GM21576 (cell line): ENCODE data around the gene ZNF507.
A peak's percentile ranks its signal among the peaks of the same experiment; 100 is the strongest.

Experiments
- ATAC-seq: cut with Tn5 transposase; IDR thresholded peaks from one replicate; pipeline ENCODE4 v1.9.1; 2021; ENCODE audit warnings: mild to moderate bottlenecking, moderate library complexity; ENCODE audit not compliant: unreplicated experiment

Gene ZNF507

DNA sequence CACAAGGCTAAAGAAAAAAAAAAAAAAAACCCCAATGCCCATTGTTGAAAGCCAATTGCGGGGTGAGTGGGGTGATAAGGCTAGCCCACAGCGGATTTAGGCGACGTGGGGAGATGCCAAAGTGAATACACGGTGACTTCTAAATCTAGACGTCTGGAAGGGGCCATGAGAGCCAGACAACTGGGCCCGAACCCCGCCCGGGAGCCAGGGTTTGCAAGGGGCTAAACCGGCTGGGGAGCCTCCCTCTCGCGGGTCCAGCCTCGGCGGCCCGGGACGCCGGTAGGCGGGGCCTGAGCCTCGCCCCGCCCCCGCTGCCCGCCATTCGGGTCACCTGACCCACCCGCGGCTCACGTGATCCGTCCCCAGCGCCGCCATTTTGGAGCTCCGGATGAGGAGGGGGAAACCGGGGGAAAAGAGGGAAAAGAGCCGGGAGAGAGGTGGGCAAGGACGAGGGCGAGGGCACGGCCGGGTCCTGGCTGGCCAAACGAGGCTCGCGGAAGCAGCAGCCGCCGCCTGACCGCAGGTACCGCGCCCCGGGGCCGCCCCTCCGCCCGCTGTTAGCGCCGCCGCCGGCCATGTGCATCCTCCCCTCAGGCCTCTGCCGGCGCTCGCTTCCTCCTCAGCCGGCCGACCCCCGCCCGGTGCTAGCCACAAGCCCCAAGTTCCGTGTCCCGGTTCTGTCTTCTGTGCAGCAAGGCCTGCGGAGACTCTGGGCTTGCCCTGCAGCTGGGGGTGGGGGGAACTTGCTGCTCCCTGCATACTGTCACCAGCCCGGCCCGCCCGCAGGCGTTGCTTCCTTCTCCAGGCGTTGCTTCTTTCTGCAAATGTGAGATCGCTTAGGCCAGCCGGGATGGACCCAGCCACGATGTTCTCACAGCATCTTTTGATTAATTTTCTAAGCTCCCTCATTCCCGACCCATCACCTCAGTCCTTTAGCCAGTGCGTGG is at the start of gene ZNF507:
Gene ZNF507 (plus strand): TSS at position 350 of the 947 bp plus-strand sequence. CDS start 7,221 bp downstream, outside the sequence.
- peak; percentile 74 for ATAC-seq

DNA sequence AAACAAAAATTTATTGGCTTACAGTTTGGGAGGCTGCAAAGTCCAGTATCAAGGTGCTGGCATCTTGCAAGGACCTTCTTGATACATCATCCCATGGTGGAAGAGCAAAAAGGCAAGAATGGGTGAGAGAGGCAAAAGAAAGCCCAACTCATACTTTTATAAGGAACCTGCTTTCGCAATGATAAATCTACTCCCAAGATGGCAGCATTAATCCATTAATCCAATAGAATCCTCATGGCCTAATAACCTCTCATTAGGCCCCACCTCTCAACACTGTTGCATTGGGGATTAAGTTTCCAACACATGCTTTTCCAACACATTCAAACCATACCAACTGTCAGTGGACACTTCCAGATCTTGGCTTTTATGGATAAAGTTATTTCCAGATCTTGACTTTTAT is 48.7 kb upstream of the ZNF507 start:
- ATAC-seq, result no peak

DNA sequence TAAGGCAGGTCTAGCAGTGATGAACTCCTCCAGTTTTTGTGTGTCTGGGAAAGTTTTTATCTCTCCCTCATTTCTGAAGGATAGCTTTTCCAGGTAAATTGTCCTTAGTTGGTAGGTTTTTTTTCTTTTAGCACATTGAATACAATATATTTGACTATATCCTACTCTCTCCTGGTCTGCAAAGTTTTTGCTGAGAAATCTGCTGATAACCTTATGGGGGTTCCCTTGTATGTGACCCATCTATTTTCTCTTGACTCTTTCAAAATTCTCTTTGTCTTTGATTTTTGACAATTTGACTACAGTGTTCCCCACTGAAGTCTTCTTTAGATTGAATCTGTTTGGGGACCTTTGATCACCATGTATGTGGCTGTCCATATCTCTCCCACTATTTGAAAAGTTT is 42.6 kb upstream of the ZNF507 start:
- ATAC-seq, result no peak

DNA sequence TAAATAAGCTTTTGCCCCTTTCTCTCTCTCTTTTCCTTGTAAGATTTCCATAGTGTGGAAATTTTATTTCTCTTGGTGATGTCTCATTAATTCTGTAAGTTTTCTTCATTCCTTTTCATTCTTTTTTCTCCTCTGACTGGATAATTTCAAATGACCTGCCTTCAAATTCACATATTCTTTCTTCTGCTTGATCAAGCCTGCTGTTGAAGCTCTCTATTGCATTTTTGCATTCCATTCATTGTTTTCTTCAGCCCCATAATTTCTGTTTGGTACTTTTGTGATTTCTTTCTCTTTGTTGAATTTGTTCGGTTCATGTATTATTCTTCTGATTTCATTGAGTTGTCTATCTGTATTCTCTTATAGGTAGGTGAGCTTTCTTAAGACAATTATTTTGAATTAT is 42.2 kb upstream of the ZNF507 start:
- no peak for ATAC-seq

DNA sequence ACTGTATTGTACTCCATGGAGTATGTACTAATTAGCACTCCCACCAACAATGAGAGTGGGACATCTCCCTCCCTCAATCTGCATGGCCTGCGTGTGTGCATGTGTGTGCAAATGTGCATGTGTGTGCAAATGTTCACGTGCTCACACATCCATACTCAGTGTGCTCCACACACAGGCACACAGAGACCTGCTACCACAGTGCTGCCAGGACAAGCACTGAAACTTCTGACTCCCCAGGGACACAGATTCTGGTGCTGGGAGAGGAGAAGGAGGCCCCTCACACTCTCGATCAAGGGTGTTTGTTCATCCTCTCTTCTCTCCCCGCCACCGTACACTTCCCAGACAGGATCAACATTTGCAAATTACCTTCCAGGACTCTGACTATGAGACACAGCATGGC is 37.8 kb upstream of the ZNF507 start:
- no peak for ATAC-seq

DNA sequence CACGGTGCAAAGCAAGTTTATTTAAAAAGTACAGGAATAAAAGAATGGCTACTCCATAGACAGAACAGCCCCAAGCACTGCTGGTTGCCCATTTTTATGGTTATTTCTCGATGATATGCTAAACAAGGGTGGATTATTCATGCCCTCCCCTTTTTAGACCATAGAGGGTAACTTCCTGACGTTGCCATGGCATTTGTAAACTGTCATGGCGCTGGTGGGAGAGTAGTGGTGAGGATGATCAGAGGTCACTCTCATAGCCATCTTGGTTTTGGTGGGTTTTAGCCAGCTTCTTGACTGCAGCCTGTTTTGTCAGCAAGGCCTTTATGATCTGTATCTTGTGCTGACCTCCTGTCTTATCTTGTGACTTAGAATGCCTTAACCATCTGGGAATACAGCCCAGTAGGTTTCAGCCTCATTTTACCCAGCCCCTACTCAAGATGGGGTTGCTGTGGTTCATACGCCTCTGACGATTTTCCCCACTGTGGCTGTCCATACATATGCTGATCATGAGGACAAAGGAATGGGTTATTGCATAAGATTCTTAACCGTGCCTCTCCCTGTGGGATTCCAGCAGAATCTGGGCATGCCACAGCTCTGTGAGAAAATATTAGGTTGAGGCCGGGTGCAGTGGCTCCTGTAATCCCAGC is 36.9 kb upstream of the ZNF507 start:
- ATAC-seq, result no peak

DNA sequence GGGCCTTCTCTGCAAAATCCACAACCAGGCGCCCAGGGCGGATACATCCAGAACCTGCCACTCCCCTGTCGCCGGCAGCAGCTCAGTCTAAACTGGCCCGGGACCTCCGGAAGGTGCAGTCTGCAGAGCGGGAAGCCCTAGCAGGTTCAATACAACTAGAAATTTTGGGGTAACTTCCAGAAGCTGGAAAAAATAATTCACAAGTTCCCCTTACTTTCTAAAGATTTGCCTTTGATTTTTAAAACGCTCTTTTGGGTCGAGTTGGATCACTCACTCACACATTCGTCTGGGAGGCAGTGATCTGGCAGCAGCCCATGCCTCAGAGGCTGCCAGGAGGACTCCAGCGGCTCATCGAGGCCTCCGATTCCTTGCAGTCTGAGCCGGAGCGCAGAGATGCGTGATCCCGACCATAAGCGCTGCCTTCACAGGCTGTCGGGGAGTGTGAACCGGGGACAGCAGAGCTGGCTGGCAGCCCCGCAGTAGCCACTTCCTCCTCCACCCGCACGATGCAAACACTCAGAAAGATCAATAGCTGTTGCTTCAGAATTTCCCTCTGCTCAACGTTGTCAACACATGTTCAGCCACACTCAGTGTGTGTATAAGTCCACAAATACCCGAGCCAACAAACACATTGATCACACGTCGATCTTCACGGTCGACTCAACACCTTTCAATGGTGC is 35.6 kb upstream of the ZNF507 start:
- ATAC-seq, result no peak

DNA sequence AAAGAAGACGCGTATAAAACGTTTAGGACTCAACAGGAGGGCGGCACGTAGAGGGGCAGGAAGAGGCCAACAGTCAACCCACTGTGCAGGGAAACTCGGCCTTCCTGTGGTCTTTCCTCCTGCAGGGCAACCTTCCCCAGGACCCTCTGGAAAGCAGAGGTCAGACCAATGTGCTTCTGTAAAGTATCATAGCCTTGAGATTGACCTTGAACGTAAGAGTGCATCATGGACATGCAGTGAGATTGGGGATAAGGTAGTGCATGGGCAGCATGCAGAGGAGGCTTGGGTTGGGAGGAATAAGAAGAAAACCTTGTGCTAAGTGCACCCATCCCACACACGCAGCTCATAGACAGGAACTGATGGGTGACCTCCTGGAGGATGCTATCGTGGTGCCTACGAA is 34.0 kb upstream of the ZNF507 start:
- no peak for ATAC-seq

DNA sequence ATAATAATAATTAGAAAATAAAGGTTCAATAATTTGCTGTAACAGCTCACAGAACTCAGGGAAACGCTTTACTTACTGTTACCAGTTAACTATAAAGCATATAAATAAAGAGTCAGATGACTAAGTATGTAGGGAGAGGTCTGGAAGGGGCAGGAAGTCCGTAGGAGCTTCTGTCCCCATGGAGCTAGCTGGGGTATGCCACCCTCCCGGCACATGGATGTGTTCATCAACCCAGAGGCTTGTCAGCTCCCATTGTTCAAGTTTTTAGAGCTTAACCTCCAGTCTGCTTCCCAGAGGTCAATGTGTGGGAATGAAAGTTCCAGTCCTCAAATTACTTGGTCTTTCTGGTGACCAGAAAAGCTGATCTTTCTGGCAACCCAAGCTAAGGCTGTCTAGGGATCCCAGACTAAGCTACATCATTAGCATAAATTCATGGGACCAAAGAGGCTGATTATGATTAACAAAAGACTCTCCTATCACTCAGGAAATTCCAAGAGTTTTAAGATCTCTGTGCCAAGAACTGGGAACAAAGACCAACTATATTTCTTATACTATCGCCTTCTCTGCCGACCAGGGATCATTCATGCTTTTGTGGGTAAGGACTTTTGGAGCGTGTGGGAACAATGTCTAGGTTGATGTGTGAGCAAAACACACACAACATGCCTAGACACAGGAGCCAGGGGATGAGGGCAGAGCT is 31.7 kb upstream of the ZNF507 start:
- ATAC-seq, result no peak

DNA sequence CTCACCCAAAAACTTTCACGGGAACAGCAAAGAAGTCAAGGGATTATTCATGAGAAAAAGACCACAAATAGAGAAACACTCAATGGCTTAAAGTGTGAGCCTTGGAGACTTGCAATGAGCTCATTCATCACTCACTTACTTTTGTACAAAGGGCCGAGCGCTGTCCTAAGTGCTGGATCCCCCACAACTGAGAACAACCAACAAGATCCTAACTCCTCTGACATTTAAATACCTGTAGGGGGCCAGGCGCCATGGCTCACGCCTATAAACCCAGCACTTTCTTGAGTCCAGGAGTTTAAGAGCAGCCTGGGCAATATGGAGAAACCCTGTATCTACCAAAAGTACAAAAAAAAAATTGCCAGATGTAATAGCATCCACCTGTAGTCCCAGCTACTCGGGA is 29.4 kb upstream of the ZNF507 start:
- no peak for ATAC-seq

DNA sequence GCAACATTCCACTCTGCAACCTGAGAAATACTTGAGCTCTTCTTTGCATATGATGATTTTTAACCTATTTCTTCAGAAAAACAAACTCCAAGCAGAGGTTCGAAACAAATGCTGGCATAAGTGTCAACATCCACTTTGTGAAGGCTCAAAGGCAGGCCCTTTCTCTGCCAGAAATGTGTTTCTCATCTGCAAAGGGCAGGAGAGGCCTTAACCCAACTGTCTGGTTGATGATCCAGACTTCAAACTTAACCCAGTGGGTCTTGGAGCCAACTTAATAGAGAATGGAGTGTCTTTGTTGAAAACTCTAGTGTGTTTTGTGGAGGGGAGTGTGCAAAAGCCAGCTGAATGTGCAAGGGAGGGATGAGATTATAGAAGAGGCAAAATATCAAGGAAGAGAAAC is 28.3 kb upstream of the ZNF507 start:
- ATAC-seq, result no peak

DNA sequence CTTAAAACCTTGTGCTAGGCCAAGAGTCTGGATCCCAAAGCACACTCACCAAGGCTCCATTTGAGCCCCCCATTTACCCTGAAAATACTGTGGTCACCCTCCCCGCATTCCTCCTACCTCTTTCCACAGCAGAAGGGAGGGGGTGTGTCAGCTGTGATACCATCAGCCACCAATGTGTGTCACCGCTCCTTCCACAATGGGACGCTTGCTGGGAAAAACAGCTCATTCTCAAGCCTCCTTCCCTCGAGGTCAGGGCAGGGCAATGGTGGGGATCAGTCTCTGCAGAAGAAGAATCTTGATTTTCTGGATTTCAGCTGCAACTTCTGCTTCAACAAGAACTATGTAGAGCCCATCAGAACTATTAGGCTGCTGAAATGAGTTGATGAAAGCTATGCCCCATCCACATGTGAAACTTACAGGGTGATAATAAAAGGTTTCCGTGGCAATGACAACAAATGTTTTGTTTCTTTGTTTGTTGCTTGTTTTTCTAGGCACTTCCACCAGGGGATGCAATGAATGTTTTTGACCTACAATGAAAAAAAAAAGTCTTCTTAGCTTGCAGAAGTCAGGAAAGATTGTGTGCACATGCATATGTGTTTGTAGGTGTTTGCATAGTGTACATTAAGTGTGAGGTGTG is 26.4 kb upstream of the ZNF507 start:
- no peak for ATAC-seq

DNA sequence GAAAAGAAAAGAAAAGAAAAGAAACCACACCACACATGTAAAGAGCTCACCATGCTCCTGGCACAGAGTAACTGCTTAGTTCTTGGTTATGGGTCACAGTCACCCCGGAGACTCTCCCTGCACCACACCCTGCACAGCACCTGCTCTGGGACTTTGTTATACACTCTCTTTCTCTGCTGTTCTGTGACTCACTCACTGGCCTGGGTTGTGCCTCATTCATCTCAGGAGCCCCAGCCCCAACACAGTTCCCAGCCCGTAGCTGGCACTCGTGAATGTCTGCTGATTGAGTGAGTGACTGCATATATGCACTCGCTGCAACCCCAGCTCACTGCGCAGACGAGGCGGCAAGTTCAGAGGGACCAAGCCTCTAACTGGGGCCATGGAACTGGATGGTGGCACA is 22.9 kb upstream of the ZNF507 start:
- ATAC-seq, result no peak

DNA sequence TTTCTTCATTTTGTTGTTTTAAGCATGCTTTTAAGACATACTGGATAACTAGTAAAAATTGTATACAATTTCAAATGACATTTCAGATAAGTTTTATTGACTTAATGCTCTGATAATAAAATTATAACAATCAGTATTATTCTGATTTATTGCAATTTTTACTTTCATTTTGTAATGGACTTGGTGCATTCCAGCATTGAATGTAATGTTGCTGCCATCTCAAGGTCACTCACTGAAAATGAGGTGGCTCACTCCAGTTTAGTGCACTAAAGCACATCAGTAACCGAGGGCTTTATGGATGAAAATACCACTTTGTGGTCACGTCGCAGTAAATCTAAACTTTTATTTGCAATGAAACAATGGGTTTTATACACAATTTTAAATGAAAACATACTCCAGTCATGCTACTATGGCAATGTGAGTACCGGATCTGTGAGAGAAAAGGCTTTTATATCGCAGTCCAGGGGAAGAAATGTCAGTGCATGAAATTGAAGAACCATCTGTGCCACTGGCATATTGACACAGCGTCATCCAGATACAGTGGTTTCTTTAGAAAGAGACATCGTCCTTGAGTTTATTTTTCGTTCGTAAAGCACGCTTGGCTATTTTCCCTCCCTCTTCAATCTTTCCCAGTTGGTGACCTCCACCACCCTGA is 20.7 kb upstream of the ZNF507 start:
- no peak for ATAC-seq

DNA sequence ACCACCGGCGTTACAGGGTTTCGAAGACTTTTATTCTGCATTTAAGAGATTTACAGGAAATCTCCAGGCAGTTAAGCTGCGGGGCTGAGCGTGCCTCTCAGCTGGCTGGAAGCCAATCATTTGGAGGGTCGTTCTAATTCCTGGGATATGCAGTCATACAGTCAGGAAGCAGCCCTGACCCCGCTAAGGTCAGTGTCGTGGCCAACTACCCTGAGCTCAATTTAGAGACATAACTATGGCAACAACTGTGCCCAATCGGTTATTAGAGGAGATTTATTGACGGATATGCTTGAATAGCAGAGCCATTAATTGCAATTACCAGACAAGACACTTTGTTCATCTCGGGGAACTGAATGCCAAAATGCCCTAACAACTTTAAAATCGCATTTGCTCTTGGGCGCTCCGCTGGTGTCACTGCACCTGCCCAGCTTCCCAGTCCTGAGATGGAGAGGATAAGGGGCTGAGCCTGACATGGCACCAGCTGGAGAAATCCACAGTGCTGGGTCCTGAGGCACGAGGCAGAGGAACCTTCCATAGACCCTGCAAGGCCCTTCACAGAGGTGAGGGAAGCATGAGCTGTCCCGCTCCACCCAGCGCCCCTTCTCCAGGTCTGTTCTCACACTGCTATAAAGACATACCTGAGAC is 15.1 kb upstream of the ZNF507 start:
- no peak for ATAC-seq

DNA sequence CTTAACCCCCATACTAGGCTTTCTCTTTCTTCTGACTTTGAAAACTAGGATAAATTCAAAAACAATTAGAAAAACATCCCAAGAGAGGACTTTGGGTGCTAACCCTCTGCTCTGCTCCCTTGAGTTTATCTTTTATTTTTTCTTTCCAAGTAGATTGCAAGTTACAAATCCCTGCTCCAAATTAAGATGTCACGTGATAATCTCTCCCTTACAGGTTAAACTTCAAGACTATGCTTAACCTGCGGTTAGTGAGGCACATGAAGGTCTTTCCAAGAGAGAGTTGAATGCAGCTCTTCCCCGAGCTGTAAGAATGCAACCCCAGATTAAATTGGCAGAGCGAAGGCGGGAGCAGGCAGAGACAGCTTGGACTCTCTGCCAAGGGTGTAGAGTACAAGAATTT is 12.2 kb upstream of the ZNF507 start:
- no peak for ATAC-seq

DNA sequence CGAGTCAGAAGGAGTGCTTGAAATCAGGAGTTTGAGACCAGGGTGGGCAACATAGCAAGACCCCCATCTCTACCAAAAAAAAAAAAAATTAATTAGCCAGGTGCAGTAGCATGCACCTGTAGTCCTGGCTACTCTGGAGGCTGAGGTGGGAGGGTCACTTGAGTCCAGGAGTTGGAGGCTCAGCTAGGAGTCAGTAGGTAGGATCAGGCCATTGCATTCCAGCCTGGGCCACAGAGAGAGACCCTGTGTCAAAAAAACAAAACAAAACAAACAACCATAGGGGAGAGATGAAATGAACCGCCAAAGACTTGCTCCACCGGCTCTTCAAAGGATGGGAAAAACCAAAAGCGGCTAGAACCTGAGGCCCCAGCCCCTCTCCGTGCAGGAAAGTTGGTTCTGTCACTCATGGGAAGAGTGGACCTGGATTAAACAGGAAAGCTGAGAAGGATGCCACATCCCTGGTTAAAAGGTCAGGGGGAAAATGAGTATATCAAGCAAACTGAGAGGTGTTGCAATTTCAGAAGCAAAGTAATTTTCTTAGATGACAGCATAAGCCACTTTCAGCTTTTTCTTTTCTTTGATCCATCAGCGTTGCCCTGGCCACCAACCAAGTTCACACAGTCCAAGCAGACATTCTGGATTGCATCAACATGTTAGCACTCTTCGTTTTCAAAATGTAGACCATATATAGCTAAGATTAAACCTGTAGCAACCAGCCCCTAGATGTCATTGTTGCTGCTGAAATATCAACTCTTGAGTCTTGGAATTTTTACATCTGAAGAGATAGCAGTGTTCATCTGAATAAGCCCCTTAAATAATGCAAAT is 8.9 kb upstream of the ZNF507 start:
- no peak for ATAC-seq

DNA sequence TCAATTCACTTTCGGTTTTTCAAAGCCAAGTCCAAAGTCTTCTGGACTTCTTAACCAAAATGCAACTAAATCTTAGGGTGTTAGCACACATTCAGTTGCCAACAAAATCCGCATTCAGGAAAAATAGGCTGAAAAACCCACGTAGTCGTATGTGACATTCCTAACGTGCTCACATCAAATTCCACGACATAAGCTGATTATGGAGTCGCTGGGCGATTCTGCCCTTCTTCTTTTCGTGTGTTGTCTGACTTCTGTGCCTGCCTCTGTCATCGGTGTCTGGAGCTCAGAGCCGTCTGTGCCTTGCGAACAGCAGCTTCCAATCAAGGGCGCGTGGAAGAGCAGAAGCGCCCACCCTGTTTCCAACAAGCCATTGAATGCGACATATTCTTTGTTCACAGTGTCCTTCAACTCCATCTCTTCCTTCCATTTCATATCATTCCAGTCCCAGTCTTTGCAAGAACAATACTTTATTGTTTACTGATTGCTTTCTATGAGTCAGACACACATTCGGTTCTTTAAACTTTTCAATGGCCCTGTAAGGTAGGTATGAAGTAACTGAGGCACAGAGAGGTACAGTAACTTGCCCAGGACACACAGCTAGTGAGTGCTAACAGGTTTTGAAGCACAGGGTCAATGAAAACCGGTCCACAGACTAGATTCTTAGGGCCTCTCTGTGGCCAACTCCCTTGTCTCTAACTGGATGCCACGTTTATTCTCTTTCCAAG is 8.2 kb upstream of the ZNF507 start:
- no peak for ATAC-seq
